Fibroblast of upper back skin (primary cell): ENCODE results near the gene SHISA9.

Experiments
- DNase-seq: peaks from one replicate; pipeline ENCODE4 v3.0.0-alpha.2; 2013

SHISA9 gene

GRCh38 chr16:13081825-13082331 is 180.5 kb downstream of the SHISA9 start:
- DNase-seq: no peak

- DNase-seq: no peak
These were observed 182.3 kb downstream of the SHISA9 start for GRCh38 chr16:13083681-13084080.

GRCh38 chr16:13084331-13084730 is 182.9 kb downstream of the SHISA9 start:
- no peak for DNase-seq

GRCh38 chr16:13093661-13094060 is 192.3 kb downstream of the SHISA9 start:
- DNase-seq: no peak

GRCh38 chr16:13095061-13095460 is 193.7 kb downstream of the SHISA9 start:
- DNase-seq: no peak

- DNase-seq: peak; percentile 3
These were observed 197.1 kb downstream of the SHISA9 start for GRCh38 chr16:13098536-13098935.

GRCh38 chr16:13099822-13100221 is 198.4 kb downstream of the SHISA9 start:
- DNase-seq: no peak

GRCh38 chr16:13100970-13101369 is 199.6 kb downstream of the SHISA9 start:
- DNase-seq: no peak

GRCh38 chr16:13101828-13102227 is 200.4 kb downstream of the SHISA9 start:
- no peak for DNase-seq

- no peak for DNase-seq
These were observed 201.0 kb downstream of the SHISA9 start for GRCh38 chr16:13102401-13102800.

- no peak for DNase-seq
These were observed 202.6 kb downstream of the SHISA9 start for GRCh38 chr16:13103831-13104530.

- no peak for DNase-seq
These were observed 203.4 kb downstream of the SHISA9 start for GRCh38 chr16:13104772-13105171.

- no peak for DNase-seq
These were observed 204.0 kb downstream of the SHISA9 start for GRCh38 chr16:13105427-13105826.

- DNase-seq: no peak
These were observed 205.1 kb downstream of the SHISA9 start for GRCh38 chr16:13106464-13106863.

GRCh38 chr16:13108126-13108525 is 206.7 kb downstream of the SHISA9 start:
- no peak for DNase-seq

GRCh38 chr16:13109171-13109570 is 207.8 kb downstream of the SHISA9 start:
- DNase-seq: no peak

- peak; percentile 60 for DNase-seq
These were observed 208.9 kb downstream of the SHISA9 start for GRCh38 chr16:13110124-13110796.

GRCh38 chr16:13111747-13112146 is 210.3 kb downstream of the SHISA9 start:
- DNase-seq: no peak

GRCh38 chr16:13113741-13114140 is 212.3 kb downstream of the SHISA9 start:
- no peak for DNase-seq

GRCh38 chr16:13118091-13118490 is 216.7 kb downstream of the SHISA9 start:
- no peak for DNase-seq

- DNase-seq: no peak
These were observed 218.7 kb downstream of the SHISA9 start for GRCh38 chr16:13120091-13120490.

- DNase-seq: no peak
These were observed 219.2 kb downstream of the SHISA9 start for GRCh38 chr16:13120557-13120956.

- no peak for DNase-seq
These were observed 222.6 kb downstream of the SHISA9 start for GRCh38 chr16:13123991-13124390.

GRCh38 chr16:13127144-13127543 is 225.7 kb downstream of the SHISA9 start:
- no peak for DNase-seq
